ENCODE results near the gene EXOSC10. TPM values are rescaled to one million over a fixed set of nuclear protein-coding genes. Genes with fewer than 3 reads are reported as not detected.
"Not testable (repeated sequence)": the region's sequence is repeated elsewhere in the genome, so short reads cannot be mapped to it uniquely, and the experiment has no call there.

EXOSC10 gene
- total RNA-seq, 1 donor from 2014 or later: 47.7 TPM

DNA sequence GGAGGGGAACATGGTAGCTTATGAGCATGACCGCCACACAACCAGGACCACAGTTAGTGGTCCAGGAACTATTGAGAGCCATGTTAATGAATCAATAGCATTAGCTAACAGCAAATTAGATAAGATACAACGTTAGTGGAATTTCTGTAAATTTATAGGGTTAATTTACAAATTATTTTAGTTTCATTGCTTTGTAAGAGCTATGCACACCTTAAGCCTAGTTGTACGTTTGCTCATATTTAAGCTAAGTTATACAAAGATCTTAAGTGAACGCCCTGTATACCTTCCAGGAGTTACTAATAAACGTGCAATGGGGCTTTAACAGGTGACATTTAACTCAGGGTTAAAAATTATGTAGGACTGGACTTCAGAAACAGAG lies 749 bp downstream of the EXOSC10 start:
- intact Hi-C loops (cut with DNase I): no loop called here
- ATAC-seq (no peak), DNase-seq (no peak)
- H3K27me3 ChIP-seq (ENCODE audit: low read depth): no peaks in the 10 kb centered on the region
- no peak for TF ChIP-seq CTCF (IDR thresholded peaks at IDR 0.05)
- H3K4me1 ChIP-seq: peaks cover 11% of the 10 kb centered on the region
- H3K27ac ChIP-seq: peak overlapping the region; percentile 89
- no peaks in the 10 kb centered on the region for H3K9me3 ChIP-seq
- peak overlapping the region; percentile 85 for H3K4me3 ChIP-seq
- peaks cover 37% of the 10 kb centered on the region for H3K36me3 ChIP-seq

DNA sequence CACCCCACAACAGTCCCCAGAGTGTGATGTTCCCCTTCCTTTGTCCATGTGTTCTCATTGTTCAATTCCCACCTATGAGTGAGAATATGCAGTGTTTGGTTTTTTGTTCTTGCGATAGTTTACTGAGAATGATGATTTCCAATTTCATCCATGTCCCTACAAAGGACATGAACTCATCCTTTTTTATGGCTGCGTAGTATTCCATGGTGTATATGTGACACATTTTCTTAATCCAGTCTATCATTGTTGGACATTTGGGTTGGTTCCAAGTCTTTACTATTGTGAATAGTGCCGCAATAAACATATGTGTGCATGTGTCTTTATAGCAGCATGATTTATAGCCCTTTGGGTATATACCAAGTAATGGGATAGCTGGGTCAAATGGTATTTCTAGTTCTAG lies 15.9 kb downstream of the EXOSC10 start:
- H3K27me3 ChIP-seq (ENCODE audit: low read depth); DNase-seq; H3K27ac ChIP-seq; ATAC-seq; intact Hi-C loops (cut with DNase I); H3K9me3 ChIP-seq; H3K4me3 ChIP-seq; H3K4me1 ChIP-seq: not testable (repeated sequence)
- peaks cover 73% of the 10 kb centered on the region for H3K36me3 ChIP-seq

DNA sequence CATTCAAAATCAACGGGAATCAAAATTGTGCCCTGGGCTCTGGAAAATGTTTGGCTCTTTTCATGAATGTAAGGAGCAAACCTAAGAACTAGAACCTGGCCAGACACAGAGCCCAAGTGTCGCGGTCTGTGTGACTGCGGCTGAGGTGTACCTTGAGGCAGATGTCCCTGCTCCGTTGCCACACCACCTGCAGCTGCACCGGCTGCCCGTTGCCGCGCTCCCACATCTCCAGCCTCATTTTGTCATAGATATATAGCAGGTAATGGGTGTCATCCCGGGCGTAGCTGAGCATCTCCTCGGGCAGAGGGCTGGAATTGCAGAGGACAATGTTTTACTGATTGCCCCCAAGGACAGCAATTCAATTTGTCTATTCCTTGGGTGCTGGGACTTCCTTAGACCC lies 18.7 kb downstream of the EXOSC10 start:
- Histone ChIP-seq H3K4me1 (no peaks in the 10 kb centered on the region), H3K27ac (no peak overlapping the region), H3K27me3 (ENCODE audit: low read depth) (no peaks in the 10 kb centered on the region), H3K36me3 (peaks cover 73% of the 10 kb centered on the region), H3K4me3 (no peak overlapping the region), H3K9me3 (no peaks in the 10 kb centered on the region)
- intact Hi-C loops (cut with DNase I): no loop called here
- no peak for ATAC-seq
- DNase-seq: no peak
- no peak for TF ChIP-seq CTCF (IDR thresholded peaks at IDR 0.05)

DNA sequence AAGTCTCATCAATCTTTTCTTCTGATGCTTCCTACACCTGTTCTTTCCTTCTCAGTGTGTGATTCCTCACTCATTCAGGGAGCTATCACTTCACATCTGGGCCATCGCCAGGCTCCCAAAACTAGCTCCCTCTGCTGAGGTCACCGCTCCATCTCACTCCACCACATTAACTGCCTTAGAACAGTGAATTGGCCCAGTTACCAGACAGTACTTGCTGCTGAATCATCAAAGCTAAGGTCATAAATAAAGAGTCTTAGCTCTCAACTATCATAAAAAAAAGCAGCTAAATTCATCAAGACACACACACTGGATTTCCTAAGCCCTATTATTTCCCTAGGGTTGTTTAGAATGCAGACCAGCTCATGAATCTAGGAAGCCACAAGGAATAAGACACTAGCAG lies 21.0 kb downstream of the EXOSC10 start:
- Histone ChIP-seq H3K4me3 (no peak overlapping the region), H3K27me3 (ENCODE audit: low read depth) (no peaks in the 10 kb centered on the region), H3K4me1 (no peaks in the 10 kb centered on the region), H3K36me3 (peaks cover 96% of the 10 kb centered on the region), H3K27ac (no peak overlapping the region), H3K9me3 (no peaks in the 10 kb centered on the region)
- TF ChIP-seq CTCF (IDR thresholded peaks at IDR 0.05): no peak
- DNase-seq (no peak), ATAC-seq (no peak)
- intact Hi-C loops (cut with DNase I): no loop called here

DNA sequence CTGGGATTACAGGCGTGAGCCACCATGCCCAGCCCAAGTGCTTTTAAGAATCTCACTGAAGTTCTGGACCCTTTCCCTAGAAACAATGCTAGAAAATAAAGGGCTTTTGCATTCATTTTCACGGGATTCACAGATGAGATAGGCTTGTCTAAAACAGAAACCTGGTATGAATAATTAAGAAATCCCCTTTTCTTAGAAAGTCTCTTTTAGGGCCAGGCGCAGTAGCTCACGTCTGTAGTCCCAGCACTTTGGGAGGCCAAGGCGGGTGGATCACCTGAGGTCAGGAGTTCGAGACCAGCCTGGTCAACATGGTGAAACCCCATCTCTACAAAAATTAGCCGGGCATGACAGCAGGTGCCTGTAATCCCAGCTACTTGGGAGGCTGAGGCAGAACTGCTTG lies 26.3 kb downstream of the EXOSC10 start:
- H3K36me3 ChIP-seq: peaks cover 99% of the 10 kb centered on the region
- H3K4me1 ChIP-seq; H3K27me3 ChIP-seq (ENCODE audit: low read depth); H3K4me3 ChIP-seq; H3K9me3 ChIP-seq; ATAC-seq; intact Hi-C loops (cut with DNase I); H3K27ac ChIP-seq: not testable (repeated sequence)
- peak; percentile 1 for DNase-seq

- no peaks in the 10 kb centered on the region for H3K9me3 ChIP-seq
- peak; percentile 3 for DNase-seq
- intact Hi-C loops (cut with DNase I): no loop called here
- TF ChIP-seq CTCF (IDR thresholded peaks at IDR 0.05): no peak
- H3K36me3 ChIP-seq: peaks cover 100% of the 10 kb centered on the region
- no peak for ATAC-seq
- no peaks in the 10 kb centered on the region for H3K27me3 ChIP-seq (ENCODE audit: low read depth)
- H3K27ac ChIP-seq: no peak overlapping the region
- H3K4me3 ChIP-seq: no peak overlapping the region
- no peaks in the 10 kb centered on the region for H3K4me1 ChIP-seq
These were observed 27.3 kb downstream of the EXOSC10 start for GRCh38 chr1:11072216-11072917.

Measured in lower lobe of right lung (tissue), 2 donors.